Ramos (cell line): ENCODE data around the gene GPR142.
"Not testable (repeated sequence)": the region's sequence is repeated elsewhere in the genome, so short reads cannot be mapped to it uniquely, and the experiment has no call there.

ENCODE experiments used
- in situ Hi-C: fragments of 300-500 bp; cut with MboI; formaldehyde crosslinking; loops from one replicate; pipeline ENCODE4 v1.14.3; 2022; ENCODE audit warnings: low sequenced_read_pairs; ENCODE audit not compliant: unreplicated experiment

The GPR142 gene

DNA sequence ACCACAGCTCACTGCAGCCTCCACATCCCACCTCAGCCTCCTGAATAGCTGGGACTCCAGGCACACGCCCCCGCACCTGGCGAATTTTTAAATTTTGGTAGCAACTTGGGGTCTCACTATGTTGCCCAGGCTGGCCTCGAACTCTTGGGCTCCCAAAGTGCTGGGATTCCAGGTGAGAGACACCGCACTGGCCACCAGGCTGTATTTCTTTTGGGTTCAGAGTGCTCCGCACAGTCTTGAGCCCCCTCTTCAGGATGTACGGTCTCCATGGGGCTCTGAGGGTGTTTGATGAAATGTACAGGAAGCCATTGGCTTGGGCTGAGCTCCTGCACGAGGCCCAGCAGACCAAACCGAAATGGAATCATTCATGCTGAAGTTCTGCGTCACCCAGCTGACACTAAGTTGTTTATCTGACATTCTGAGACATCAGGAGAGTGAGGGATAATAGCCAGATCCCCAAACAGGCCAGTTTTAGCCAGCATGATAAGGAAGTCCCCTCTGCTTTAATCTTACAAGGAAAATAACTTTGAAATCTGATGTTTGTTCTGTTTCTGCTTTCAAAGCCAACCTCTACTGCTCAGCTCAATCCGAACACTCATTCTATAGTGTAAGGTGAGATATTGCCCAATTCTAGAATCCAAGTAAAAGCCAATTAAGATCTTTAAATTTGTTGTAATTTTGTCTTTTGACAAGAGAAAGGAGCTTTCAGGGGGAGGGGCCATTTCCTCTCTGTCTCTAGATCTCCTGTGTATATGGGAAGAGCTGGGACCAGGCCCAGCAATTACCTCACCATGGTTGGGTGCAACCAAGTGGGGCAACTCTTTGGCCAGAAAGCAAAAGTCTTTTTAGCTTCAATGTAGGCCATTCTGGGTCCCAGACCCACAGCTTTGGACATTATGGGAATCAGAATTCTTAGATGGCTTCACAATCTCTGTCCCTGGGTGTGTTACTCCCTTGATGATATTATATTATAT, 23.7 kb downstream of the GPR142 start:
- in situ Hi-C loops, result no loop called here

DNA sequence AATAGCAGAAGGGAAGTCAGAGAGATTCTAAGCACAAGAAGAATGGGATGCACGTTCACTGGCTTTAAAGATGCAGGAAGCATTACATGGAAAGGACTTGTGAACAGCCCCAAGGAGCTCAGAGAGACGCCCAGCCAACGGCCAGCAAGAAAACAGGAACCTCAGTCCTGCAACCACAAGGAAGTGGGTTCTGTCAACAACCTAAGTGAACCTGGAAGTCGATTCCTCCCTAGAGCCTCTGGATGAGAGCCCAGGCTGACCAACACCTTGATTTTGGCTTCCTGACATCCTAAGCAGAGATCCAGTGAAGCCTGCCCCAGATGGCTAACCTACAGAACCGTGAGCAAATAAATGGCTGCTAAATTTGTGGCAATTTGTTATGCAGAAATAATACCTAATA, 24.5 kb downstream of the GPR142 start:
- in situ Hi-C loops, result no loop called here

DNA sequence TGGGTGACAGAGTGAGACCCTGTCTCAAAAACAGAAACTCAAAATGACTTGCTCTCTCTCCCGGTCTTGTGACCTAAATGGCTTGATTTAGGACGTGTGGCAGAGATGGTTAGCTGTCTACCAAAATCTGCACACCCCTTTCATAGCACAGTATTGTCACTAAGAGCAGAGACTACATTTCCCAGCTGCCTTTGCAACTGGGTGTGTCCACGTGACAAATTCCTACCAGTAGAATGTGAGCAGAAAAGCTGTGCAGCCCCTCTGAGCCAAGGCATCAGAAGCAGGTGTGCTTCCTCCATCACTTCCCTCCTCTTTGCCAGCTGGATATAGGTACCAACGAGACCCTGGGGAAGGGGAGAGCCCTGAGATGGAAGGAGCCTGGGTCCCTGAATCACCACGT, 25.5 kb downstream of the GPR142 start:
- in situ Hi-C loops, result no loop called here

DNA sequence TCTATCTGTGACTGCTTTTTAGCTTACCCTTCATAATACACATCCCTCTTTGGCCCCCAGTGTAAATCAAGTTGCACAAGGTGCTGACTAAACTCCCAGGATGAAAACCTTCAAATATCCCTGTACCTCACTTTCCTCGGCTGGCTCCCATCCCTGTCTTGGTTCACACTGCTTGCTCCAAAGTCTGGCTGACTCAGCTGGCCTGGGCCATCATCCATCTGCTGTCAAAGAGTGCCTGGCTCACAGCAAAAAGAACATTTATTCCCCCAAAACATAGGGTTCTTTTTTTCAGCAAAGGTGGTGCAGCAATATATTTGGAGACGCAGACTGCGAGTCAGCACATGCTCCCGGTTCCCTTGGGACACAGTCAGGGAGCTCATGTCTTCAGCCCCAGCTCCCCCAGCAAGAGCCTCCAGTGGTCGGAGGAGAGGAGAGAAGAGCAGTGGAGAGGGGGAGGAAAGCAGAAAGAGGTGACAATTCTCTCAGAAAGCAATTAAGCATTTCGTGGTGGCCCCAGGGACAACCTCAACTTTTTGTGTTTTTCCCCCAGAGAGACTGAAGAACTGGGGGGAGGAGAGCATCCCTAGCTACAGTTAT, 26.1 kb downstream of the GPR142 start:
- in situ Hi-C loops, result no loop called here

DNA sequence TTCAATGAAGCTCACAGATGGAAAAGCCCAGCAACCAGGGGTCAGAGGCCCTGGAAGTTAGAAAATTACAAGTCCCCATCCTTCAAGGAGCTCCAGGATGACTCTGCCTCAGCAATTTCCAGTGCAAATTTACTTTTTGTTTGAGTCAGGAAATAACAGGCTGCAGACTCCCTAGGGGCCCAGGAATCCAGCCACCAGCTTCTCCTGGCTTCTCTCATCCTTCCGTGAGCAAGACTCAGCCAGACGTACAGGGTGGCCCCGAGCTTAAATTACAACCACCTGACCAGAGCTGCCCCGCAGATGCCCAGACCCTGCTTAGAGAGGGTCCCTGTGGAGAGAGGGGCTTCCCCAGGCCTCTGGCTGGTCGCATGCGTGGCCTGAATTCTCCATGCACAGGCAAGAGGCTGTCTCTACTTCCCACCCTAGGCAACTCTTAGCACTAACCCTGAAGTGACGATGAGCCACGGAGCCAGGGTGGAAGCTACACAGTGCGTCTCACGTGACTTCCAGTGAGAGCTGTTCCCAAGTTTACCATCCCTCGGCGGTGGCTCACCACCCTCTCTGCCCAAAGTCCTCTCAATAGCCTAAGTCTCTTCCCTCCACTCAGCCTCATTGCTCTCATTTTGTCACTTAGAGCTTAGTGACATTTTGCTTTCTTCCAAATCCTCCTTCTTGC, 27.1 kb downstream of the GPR142 start:
- in situ Hi-C loops, result no loop called here

DNA sequence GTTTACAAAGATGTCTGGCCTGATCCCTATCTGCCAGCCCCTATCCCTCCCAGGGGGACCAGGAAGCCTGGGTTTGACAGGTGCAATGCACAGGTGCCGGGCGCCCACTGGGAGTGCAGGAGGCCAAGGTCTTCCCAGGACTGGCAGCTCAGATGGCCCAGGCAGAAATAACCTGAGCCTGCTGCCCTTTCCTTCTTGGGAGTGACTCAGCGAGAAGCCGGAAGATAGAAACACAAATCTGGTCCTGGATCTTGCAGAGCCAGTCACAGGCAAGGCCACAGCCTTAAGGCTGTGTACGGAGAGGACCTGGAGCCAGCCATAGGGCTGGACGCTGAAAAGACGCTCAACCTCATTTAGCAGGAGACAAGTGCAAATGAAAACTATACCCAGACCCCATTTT, 27.7 kb downstream of the GPR142 start:
- in situ Hi-C loops, result no loop called here

DNA sequence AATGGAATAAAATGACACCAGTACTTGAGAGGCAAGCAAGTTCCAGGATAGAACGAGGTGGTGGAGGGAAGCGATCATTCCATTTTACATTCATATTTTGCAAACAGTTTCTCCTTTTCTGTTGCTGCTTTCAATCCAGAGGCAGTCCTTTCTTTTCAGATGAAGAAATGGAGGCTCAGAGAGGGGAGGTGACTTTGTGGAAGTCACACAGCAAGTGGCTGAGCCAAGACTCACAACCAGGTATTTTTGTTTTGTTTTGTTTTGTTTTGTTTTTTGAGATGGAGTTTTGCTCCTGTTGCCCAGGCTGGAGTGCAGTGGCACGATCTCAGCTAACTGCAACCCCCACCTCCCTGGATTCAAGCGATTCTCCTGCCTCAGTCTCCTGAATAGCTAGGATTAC, 29.3 kb downstream of the GPR142 start:
- in situ Hi-C loops, result no loop called here

DNA sequence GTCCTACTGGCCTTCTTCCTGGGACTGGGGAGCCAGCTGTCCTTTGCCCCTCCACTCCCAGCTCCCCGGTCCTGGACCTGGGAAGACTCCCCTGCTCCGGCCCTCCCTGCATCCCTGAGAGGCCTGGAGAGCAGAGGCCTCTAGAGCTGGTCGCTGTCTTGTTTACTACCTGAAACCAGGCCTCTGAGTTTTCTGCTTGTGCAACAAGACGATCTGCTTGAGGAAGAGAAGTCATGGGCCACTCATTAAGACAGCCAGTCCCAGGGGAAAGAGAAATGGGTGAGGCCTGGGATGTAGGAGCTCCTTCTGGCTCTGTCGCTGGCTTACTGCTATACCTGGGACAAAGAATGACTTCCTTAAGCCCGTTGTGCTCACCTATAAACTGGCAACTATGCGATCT, 34.7 kb downstream of the GPR142 start:
- in situ Hi-C loops, result no loop called here

DNA sequence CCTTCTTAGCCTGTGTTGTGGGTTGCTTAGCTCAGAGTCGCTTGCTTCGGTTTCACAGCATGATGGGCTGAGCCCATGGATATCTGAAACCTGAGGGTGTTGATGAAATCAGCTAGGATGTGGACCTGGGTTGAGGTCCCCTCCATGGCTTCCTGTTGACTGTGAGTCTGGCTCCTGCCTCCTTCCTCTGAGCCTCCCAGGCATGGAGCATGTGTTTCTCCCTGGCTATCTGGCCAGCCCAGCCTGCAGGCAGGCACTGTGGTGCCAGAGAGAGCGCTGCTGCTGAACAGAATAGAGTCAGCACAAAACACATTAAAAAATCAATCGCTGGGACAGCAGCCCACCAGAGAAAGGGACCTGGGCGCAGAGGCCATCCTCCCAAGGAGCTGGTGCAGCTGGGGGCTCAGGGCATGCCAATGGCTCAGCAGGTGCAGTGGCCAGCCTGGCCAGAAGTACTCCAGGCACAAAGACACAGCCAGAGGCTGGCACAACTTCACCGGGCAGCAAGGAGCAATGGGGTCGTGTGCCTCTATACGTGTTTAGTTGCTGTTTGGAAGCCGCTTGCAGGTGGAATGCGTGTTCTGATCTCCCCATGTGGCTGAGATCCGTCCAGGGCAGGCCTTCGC, 36.3 kb downstream of the GPR142 start:
- in situ Hi-C loops, result no loop called here

DNA sequence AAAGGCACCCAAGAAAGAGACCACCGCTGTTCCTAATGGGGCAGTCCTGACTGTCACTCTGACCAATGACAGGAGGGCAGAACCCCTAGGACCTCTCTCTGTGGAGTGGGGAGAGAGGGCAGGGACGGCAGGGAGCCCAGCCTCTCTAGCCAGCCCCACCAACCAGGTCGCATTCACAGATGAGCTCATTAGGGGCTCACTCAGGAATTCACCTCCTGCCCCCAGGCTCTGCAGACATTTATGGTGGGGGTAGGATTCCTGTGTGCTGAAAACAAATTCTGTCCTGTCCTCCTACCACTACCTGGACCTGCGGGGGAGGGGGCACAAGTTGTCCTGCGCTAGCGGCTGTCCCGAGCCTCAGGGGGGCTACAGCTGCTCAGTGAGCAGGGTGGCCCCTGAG, 36.9 kb downstream of the GPR142 start:
- in situ Hi-C loops, result no loop called here

DNA sequence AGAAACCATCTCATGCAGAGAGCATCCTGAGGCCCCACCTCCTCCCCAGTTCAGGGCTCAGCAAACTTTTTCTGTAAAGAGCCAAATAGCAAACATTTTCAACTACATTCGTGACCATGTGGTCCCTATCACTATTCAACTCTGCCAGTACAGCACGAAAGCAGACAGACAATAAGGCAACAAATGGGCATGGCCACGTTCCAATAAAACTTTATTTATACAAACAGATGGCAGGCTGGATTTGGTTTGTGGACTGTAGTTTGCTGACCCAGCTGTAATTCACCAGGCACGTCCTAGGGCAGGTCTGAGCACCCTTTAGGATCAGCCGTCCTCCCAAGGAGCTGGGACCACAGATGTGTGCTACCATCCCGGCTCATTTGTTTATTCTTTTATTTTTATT, 37.5 kb downstream of the GPR142 start:
- in situ Hi-C loops, result no loop called here

DNA sequence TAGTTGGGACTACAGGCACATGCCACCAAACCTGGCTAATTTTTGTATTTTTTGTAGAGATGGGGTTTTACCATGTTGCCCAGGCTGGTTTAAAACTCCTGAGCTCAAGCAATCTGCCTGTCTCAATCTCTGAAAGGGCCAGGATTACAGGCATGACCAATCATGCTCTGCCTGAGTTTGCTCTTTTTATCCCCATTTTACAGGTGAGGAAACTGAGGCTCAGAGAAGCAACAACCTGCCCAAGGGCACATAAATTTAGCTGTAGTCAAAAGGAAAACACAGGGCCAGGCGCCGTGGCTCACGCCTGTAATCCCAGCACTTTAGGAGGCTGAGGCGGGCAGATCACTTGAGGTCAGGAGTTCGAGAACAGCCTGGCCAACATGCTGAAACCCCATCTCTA, 38.0 kb downstream of the GPR142 start:
- in situ Hi-C loops, result not testable (repeated sequence)

DNA sequence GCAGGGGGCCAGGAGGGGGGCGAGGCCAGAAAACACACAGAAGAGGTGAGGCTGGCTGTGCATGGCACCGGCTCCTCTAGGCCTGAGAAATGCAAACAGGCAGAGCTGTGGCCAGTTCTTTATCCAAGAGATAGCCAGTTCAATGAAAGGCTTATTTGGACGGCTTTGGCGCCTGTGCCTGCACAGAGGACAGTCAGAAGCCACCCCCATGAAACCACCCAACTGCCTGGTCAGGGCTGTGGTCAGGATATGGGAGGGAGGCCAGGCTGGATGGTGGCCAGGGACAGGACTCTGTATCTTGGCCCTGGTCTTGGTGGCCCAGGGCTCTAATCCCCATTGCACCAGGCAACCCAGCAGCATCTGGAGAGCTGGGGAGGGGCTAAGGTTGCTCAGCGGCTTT, 40.1 kb downstream of the GPR142 start:
- in situ Hi-C loops, result no loop called here

DNA sequence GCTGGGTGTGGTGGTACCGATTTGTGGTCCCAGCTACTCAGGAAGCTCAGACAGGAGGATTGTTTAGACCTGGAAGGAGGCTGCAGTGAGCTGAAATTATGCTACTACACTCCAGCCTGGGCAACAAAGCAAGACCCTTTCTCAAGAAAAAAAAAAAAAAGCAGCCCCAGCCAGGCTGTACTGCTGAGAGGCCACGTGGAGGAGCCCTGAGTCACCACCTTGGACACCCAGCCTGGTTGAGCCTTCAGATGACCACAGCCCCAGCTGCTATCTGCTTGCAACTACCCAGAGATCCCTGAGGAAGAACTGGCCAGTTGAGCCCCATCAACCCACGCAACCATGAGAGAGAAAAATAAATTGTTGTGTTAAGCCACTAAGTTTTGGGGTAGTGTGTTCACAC, 41.0 kb downstream of the GPR142 start:
- in situ Hi-C loops, result no loop called here

DNA sequence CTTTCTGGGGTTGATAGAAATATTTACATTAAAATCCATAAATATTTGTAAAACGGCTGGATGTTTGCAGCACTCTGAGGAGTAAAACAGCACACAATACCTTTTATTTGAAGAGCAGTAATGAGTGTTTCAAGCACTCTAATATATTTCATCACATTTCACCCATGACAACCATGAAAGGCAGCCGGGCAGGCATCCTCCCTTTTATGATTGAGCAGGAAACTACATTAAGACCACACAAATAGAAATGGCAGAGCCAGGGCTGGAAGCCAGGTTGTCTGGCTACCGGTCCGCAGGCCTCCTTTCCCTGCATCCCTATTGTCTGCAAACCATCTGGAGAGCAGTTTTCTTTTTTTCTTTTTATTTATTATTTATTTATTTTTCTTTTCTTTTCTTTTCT, 41.5 kb downstream of the GPR142 start:
- in situ Hi-C loops, result no loop called here

DNA sequence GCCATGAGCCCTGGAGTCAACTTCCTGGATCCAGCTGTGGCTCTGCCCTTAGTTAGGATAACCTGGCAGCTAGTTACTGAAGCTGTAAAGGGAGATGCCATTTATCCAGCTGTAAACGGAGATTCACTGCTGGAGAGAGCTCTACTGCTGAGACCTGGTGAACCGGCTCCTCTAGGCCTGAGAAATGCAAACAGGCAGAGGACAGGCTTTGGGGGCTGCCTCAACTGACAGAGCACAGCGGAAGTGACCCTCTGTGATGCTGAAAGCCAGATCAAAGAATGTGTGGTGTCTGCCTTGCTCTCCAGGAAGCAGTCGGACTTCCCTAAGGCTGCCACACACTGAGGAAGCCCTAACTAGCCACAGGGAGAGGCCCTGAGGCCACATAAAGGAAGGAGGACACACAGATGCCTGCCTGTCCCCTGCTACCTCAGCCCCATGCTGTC, 42.7 kb downstream of the GPR142 start:
- in situ Hi-C loops, result no loop called here

DNA sequence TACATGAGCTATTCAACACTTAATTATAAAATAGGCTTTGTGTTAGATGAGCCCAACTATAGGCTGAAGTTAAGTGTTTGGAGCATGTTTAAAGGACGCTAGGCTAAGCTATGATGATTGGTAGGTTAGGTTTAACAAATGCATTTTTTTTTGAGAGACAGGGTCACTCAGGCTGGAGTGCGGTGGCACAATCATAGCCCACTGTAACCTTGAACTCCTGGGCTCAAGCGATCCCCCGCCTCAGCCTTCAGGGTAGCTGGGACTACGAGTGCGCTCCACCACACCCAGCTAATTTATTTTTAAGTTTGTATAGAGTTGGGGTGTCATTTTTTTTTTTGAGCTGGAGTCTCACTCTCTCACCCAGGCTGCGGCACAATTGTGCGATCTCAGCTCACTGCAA, 45.3 kb downstream of the GPR142 start:
- in situ Hi-C loops, result no loop called here

DNA sequence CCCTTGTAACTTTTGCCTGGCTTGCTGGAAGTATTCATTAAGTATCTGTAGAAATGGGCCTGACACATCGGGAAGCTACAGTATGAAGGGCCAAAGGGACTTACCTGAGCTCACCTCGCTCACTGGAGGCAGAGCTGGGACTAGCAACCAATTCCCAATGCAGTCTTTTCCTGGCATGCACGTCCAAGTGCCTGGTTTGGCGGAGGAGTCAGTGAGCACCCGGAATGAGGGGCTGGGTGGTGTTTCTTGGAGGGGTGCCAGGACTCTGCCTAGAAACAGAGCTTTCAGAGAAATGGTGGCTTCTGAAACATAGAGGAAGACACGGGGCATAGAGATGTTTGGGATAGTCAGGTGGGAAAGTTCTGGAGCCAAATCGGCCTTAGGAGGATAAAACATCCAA, 46.2 kb downstream of the GPR142 start:
- in situ Hi-C loops, result no loop called here

DNA sequence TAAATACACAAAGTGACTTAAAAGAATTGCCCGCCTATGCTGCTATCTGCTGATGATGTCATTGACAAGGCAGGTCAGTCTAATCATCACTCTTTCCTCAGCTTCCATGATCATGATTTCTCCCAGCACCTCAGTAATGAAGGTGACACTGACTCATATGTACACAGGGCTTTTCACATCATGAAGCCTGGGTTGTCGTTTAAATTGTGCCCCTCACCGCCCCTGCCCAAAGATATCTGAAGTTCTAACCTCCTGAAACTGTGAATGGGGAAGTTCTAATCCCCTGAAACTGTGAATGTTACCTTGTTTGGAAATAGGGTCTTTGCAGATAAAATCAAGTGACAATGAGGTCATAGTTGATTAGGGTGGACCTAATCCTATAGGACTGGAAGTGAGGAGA, 47.2 kb downstream of the GPR142 start:
- in situ Hi-C loops, result no loop called here

DNA sequence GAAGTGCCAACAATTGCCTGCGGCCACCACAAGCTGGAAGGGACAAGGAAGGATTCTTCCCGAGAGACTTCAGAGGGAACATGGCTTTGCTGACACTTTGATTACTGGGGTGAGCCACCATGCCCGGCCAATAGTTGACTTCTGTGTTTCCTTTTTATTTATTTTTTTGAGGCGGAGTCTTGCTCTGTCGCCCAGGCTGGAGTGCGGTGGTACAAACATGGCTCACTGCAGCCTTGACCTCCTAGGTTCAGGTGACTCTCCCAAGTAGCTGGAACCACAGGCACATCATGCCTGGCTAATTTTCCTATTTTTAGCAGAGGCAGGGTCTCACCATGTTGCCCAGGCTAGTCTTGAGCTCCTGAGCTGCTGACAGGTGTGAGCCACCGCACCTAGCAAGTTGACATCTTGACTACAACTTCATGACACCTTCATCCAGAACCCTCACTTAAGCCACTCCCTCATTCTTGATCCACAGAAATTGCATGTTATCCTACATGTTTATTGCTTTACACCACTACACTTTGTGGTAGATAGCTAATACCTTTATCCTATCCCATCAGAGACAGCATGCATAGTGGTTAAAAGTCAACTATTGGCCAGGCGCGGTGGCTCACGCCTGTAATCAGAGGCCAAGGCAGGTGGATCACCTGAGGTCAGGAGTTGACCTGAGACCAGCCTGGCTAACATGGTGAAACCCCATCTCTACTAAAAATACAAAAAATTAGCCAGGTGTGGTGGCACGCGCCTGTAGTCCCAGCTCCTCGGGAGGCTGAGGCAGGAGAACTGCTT, 48.5 kb downstream of the GPR142 start:
- in situ Hi-C loops, result no loop called here
